Measurements from ENCODE around the gene TMEM163. TPM values are rescaled to one million over a fixed set of nuclear protein-coding genes. Genes with fewer than 3 reads are reported as not detected.

The TMEM163 gene
- total RNA-seq, 1 donor from 2014 or later: 0.18 TPM

DNA sequence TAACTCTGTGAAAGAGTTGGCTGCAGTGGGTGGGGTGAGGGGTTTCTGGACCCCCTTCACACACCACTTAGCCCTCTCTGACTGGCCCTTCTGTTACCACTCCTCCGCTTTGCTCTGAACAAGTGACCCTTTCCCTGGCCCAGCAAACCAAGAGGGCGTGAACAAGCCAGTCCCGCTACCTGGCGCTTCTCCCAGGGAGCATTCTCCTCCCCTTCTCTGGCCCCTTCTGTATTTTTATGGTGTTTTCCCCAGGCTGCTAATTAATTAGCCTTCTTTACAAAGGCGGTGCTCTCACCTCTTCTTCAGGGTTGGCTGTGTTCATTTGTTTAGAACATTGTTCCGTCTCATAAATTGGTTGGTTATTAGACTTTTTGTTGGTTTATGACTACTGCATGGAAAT, 284.8 kb downstream of the TMEM163 start:
- Histone ChIP-seq H3K79me2 (ENCODE audit: insufficient read depth, low read length) (no peaks in the 10 kb centered on the region), H3K4me2 (ENCODE audit: low read length) (no peak overlapping the region), H3K4me1 (ENCODE audit: insufficient read depth, low read length) (peaks cover 12% of the 10 kb centered on the region), H3K27me3 (ENCODE audit: insufficient read depth, low read length) (no peaks in the 10 kb centered on the region), H2AFZ (ENCODE audit: low read depth, low read length) (no peak overlapping the region), H3K36me3 (ENCODE audit: insufficient read depth, low read length) (no peaks in the 10 kb centered on the region), H4K20me1 (ENCODE audit: insufficient read depth, low read length) (no peaks in the 10 kb centered on the region), H3K9me3 (ENCODE audit: insufficient read depth, low read depth, low read length) (no peaks in the 10 kb centered on the region), H3K4me3 (ENCODE audit: insufficient read depth, low read depth, low read length) (no peak overlapping the region), H3K27ac (ENCODE audit: low read depth, low read length) (no peak overlapping the region), H3K9ac (ENCODE audit: low read length) (no peak overlapping the region)
- Mint-ChIP-seq H3K9me3 (ENCODE audit: unreplicated experiment) (peaks cover 2% of the 10 kb centered on the region), H3K36me3 (ENCODE audit: low read depth, unreplicated experiment) (peaks cover 24% of the 10 kb centered on the region), H3K27me3 (ENCODE audit: low read depth, unreplicated experiment) (no peaks in the 10 kb centered on the region), H3K27ac (ENCODE audit: unreplicated experiment) (no peak overlapping the region), H3K4me1 (ENCODE audit: low read depth, unreplicated experiment) (peaks cover 26% of the 10 kb centered on the region), H3K4me3 (ENCODE audit: unreplicated experiment) (no peak overlapping the region)
- TF ChIP-seq EZH2 (IDR thresholded peaks at IDR 0.05; ENCODE audit: insufficient read depth, low read length): no peak
- no peak for TF ChIP-seq CTCF (IDR thresholded peaks at IDR 0.05; ENCODE audit: insufficient read depth, low read depth, low read length)
- FAIRE-seq: no peak
- DNase-seq (ENCODE audit: low read depth): no peak

- no peaks in the 10 kb centered on the region for H3K36me3 ChIP-seq (ENCODE audit: insufficient read depth, low read length)
- no peak for FAIRE-seq
- H3K27me3 ChIP-seq (ENCODE audit: insufficient read depth, low read length): no peaks in the 10 kb centered on the region
- TF ChIP-seq EZH2 (IDR thresholded peaks at IDR 0.05; ENCODE audit: insufficient read depth, low read length) (no peak), CTCF (IDR thresholded peaks at IDR 0.05; ENCODE audit: insufficient read depth, low read depth, low read length) (no peak)
- H3K9ac ChIP-seq (ENCODE audit: low read length): no peak overlapping the region
- H2AFZ ChIP-seq (ENCODE audit: low read depth, low read length): no peak overlapping the region
- H3K4me1 ChIP-seq (ENCODE audit: insufficient read depth, low read length): peaks cover 12% of the 10 kb centered on the region
- Mint-ChIP-seq H3K27me3 (ENCODE audit: low read depth, unreplicated experiment) (no peaks in the 10 kb centered on the region), H3K4me1 (ENCODE audit: low read depth, unreplicated experiment) (peaks cover 26% of the 10 kb centered on the region), H3K27ac (ENCODE audit: unreplicated experiment) (no peak overlapping the region), H3K9me3 (ENCODE audit: unreplicated experiment) (peaks cover 2% of the 10 kb centered on the region), H3K4me3 (ENCODE audit: unreplicated experiment) (no peak overlapping the region), H3K36me3 (ENCODE audit: low read depth, unreplicated experiment) (peaks cover 24% of the 10 kb centered on the region)
- no peak overlapping the region for H3K27ac ChIP-seq (ENCODE audit: low read depth, low read length)
- no peaks in the 10 kb centered on the region for H3K79me2 ChIP-seq (ENCODE audit: insufficient read depth, low read length)
- H3K9me3 ChIP-seq (ENCODE audit: insufficient read depth, low read depth, low read length): no peaks in the 10 kb centered on the region
- no peaks in the 10 kb centered on the region for H4K20me1 ChIP-seq (ENCODE audit: insufficient read depth, low read length)
- no peak for DNase-seq (ENCODE audit: low read depth)
- H3K4me2 ChIP-seq (ENCODE audit: low read length): no peak overlapping the region
- H3K4me3 ChIP-seq (ENCODE audit: insufficient read depth, low read depth, low read length): no peak overlapping the region
Observed at GRCh38 chr2:134433469-134433868, 285.3 kb downstream of the TMEM163 start.

- Mint-ChIP-seq H3K27me3 (ENCODE audit: low read depth, unreplicated experiment) (no peaks in the 10 kb centered on the region), H3K4me3 (ENCODE audit: unreplicated experiment) (no peak overlapping the region), H3K9me3 (ENCODE audit: unreplicated experiment) (peaks cover 2% of the 10 kb centered on the region), H3K27ac (ENCODE audit: unreplicated experiment) (no peak overlapping the region), H3K4me1 (ENCODE audit: low read depth, unreplicated experiment) (peaks cover 26% of the 10 kb centered on the region), H3K36me3 (ENCODE audit: low read depth, unreplicated experiment) (peaks cover 25% of the 10 kb centered on the region)
- H3K4me2 ChIP-seq (ENCODE audit: low read length): peak overlapping the region; percentile 41
- no peaks in the 10 kb centered on the region for H3K9me3 ChIP-seq (ENCODE audit: insufficient read depth, low read depth, low read length)
- TF ChIP-seq CTCF (IDR thresholded peaks at IDR 0.05; ENCODE audit: insufficient read depth, low read depth, low read length): no peak
- no peak for TF ChIP-seq EZH2 (IDR thresholded peaks at IDR 0.05; ENCODE audit: insufficient read depth, low read length)
- no peaks in the 10 kb centered on the region for H3K36me3 ChIP-seq (ENCODE audit: insufficient read depth, low read length)
- DNase-seq (ENCODE audit: low read depth) (no peak), FAIRE-seq (no peak)
- no peaks in the 10 kb centered on the region for H4K20me1 ChIP-seq (ENCODE audit: insufficient read depth, low read length)
- H3K27ac ChIP-seq (ENCODE audit: low read depth, low read length): no peak overlapping the region
- H2AFZ ChIP-seq (ENCODE audit: low read depth, low read length): no peak overlapping the region
- H3K4me1 ChIP-seq (ENCODE audit: insufficient read depth, low read length): peaks cover 12% of the 10 kb centered on the region
- no peaks in the 10 kb centered on the region for H3K79me2 ChIP-seq (ENCODE audit: insufficient read depth, low read length)
- H3K27me3 ChIP-seq (ENCODE audit: insufficient read depth, low read length): no peaks in the 10 kb centered on the region
- H3K9ac ChIP-seq (ENCODE audit: low read length): no peak overlapping the region
- H3K4me3 ChIP-seq (ENCODE audit: insufficient read depth, low read depth, low read length): no peak overlapping the region
Observed at GRCh38 chr2:134432435-134432883, 286.3 kb downstream of the TMEM163 start.

Measured in astrocyte (in vitro differentiated cells and primary cell).